Prostate gland (tissue), 1 donor: ENCODE measurements around the gene GLRA2.

Source experiments
- POLR2A ChIP-seq: fragments of 450-650 bp; IDR thresholded peaks from one replicate; pipeline ENCODE4 v1.6.1; 2016; ENCODE audit warnings: antibody characterized with exemption, mild to moderate bottlenecking
- POLR2AphosphoS5 ChIP-seq: sonication (generic); formaldehyde crosslinking; IDR thresholded peaks from one replicate; pipeline ENCODE4 v1.6.1; 2017; ENCODE audit warnings: antibody characterized with exemption

GRCh38 chrX:14594521-14594920, 65.2 kb downstream of the GLRA2 start:
- TF ChIP-seq POLR2A (no peak), POLR2AphosphoS5 (no peak)
